ENCODE measurements around the gene LNX2.

The LNX2 gene

GRCh38 chr13:27534108-27534980 is 86.0 kb downstream of the LNX2 start:
- TF ChIP-seq CTCF (IDR thresholded peaks at IDR 0.05) = no peak

GRCh38 chr13:27533155-27533643 is 87.1 kb downstream of the LNX2 start:
- TF ChIP-seq CTCF (IDR thresholded peaks at IDR 0.05) = peak; percentile 91

GRCh38 chr13:27528908-27529307 is 91.4 kb downstream of the LNX2 start:
- TF ChIP-seq CTCF (IDR thresholded peaks at IDR 0.05) = no peak

- TF ChIP-seq CTCF (IDR thresholded peaks at IDR 0.05) = no peak
These were observed 93.8 kb downstream of the LNX2 start for GRCh38 chr13:27526516-27526915.

- TF ChIP-seq CTCF (IDR thresholded peaks at IDR 0.05) = no peak
These were observed 95.1 kb downstream of the LNX2 start for GRCh38 chr13:27524981-27525975.

- no peak for TF ChIP-seq CTCF (IDR thresholded peaks at IDR 0.05)
These were observed 96.8 kb downstream of the LNX2 start for GRCh38 chr13:27523346-27524073.

- no peak for TF ChIP-seq CTCF (IDR thresholded peaks at IDR 0.05)
These were observed 97.5 kb downstream of the LNX2 start for GRCh38 chr13:27522847-27523246.
